ENCODE data around the gene DDX52. TPM values are rescaled to one million over a fixed set of nuclear protein-coding genes. Genes with fewer than 3 reads are reported as not detected.
A peak's percentile ranks its signal among the peaks of the same experiment; 100 is the strongest.

Gene DDX52
- total RNA-seq, 1 donor from 2014 or later = 14.5 TPM

GRCh38 chr17:37672548-37673078, 29.4 kb upstream of the DDX52 start:
- TF ChIP-seq, protein P1, sequence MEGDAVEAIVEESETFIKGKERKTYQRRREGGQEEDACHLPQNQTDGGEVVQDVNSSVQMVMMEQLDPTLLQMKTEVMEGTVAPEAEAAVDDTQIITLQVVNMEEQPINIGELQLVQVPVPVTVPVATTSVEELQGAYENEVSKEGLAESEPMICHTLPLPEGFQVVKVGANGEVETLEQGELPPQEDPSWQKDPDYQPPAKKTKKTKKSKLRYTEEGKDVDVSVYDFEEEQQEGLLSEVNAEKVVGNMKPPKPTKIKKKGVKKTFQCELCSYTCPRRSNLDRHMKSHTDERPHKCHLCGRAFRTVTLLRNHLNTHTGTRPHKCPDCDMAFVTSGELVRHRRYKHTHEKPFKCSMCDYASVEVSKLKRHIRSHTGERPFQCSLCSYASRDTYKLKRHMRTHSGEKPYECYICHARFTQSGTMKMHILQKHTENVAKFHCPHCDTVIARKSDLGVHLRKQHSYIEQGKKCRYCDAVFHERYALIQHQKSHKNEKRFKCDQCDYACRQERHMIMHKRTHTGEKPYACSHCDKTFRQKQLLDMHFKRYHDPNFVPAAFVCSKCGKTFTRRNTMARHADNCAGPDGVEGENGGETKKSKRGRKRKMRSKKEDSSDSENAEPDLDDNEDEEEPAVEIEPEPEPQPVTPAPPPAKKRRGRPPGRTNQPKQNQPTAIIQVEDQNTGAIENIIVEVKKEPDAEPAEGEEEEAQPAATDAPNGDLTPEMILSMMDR (IDR thresholded peaks at IDR 0.05; ENCODE audit: insufficient read depth, low read length, severe bottlenecking) = no peak
- Histone ChIP-seq H3K27me3 (ENCODE audit: control insufficient read depth, insufficient read depth, low read length) (no peaks in the 10 kb centered on the region), H3K36me3 (ENCODE audit: control insufficient read depth, insufficient read depth, low read length) (no peaks in the 10 kb centered on the region), H3K4me3 (ENCODE audit: low read depth, low read length) (no peak overlapping the region)
- FAIRE-seq (no peak), DNase-seq (ENCODE audit: low read depth) (no peak)

GRCh38 chr17:37671824-37672547, 28.7 kb upstream of the DDX52 start:
- no peaks in the 10 kb centered on the region for H3K27me3 ChIP-seq (ENCODE audit: control insufficient read depth, insufficient read depth, low read length)
- no peak overlapping the region for H3K4me3 ChIP-seq (ENCODE audit: low read depth, low read length)
- no peaks in the 10 kb centered on the region for H3K36me3 ChIP-seq (ENCODE audit: control insufficient read depth, insufficient read depth, low read length)
- TF ChIP-seq, protein P1 (IDR thresholded peaks at IDR 0.05; ENCODE audit: insufficient read depth, low read length, severe bottlenecking) = no peak
- no peak for FAIRE-seq
- peak; percentile 95 for DNase-seq (ENCODE audit: low read depth)

DNA sequence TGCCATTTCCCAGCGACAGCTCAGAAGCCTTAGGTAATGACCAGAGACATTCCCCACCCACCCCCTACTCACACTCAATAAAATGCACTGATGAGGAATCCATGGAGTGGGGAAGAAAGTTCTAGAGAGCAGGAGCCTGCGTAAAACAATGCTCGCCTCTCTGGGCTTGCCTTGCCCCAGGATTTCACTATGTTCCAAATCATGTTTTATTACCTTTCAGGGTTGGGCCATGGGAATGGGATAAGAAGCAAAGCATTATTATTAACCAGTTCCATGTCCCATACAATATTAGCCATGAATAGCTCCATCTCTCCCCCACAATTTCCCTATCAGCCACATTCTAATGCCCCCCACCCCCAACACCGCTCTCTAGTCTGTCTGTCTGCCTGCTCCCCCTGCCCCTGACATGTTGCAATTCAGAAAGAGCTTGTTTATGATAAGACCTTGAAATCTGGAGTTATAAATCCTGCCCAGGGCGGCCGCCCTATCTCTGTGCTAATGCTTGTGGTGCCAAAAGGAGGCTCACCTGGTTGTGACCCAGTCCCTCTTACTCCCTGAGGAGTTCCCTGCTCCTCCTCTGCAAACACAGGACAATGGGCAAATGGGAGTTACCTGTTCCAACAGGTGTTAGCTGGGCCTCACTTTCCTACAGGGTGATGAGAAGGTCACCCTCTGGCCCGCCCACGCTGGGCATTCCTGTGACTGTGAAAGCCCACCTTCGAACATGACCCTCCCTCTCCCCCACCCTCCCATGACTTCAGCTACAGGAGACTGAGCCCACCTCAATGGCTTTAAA, 28.0 kb upstream of the DDX52 start:
- FAIRE-seq (no peak), DNase-seq (ENCODE audit: low read depth) (peak; percentile 5)
- no peaks in the 10 kb centered on the region for H3K36me3 ChIP-seq (ENCODE audit: control insufficient read depth, insufficient read depth, low read length)
- no peaks in the 10 kb centered on the region for H3K27me3 ChIP-seq (ENCODE audit: control insufficient read depth, insufficient read depth, low read length)
- H3K4me3 ChIP-seq (ENCODE audit: low read depth, low read length) = no peak overlapping the region
- TF ChIP-seq, protein P1 (IDR thresholded peaks at IDR 0.05; ENCODE audit: insufficient read depth, low read length, severe bottlenecking) = no peak

- H3K4me3 ChIP-seq (ENCODE audit: low read depth, low read length) = no peak overlapping the region
- H3K36me3 ChIP-seq (ENCODE audit: control insufficient read depth, insufficient read depth, low read length) = no peaks in the 10 kb centered on the region
- H3K27me3 ChIP-seq (ENCODE audit: control insufficient read depth, insufficient read depth, low read length) = no peaks in the 10 kb centered on the region
- TF ChIP-seq, protein P1 (IDR thresholded peaks at IDR 0.05; ENCODE audit: insufficient read depth, low read length, severe bottlenecking) = no peak
- no peak for DNase-seq (ENCODE audit: low read depth)
- FAIRE-seq = no peak
Measured at GRCh38 chr17:37667039-37667438, 23.8 kb upstream of the DDX52 start.

DNA sequence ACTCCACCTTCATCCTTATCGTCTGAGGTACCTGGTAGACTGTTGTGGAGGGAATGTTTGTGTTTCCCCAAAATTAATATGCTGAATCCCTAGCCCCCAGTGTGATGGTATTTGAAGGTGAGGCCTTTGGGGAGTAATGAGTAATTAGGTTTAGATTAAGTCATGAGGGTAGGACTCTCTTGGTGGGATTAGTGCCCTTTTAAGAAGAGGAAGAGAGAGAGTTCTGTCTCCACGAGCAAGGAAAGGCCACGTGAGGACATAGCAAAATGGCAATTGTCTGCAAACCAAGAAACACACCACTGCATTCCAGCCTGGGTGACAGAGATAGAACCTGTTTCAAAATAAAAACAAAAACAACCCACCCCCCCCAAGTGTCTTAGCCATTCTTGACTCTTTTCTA, 21.0 kb upstream of the DDX52 start:
- H3K36me3 ChIP-seq (ENCODE audit: control insufficient read depth, insufficient read depth, low read length) = no peaks in the 10 kb centered on the region
- TF ChIP-seq, protein P1 (IDR thresholded peaks at IDR 0.05; ENCODE audit: insufficient read depth, low read length, severe bottlenecking) = no peak
- DNase-seq (ENCODE audit: low read depth) (no peak), FAIRE-seq (no peak)
- no peaks in the 10 kb centered on the region for H3K27me3 ChIP-seq (ENCODE audit: control insufficient read depth, insufficient read depth, low read length)
- no peak overlapping the region for H3K4me3 ChIP-seq (ENCODE audit: low read depth, low read length)
